BLaER1 (cell line): ENCODE results near the gene FUBP3.

Source experiments
- H3K27ac ChIP-seq: shearing (Covaris generic); formaldehyde crosslinking; 2 replicates; pipeline ENCODE4 v1.8.1; 2022
- H3K27me3 ChIP-seq: shearing (Covaris generic); formaldehyde crosslinking; 2 replicates; pipeline ENCODE4 v1.8.1; 2022
- H3K36me3 ChIP-seq: shearing (Covaris generic); formaldehyde crosslinking; 2 replicates; pipeline ENCODE4 v1.8.1; 2022
- H3K4me1 ChIP-seq: shearing (Covaris generic); formaldehyde crosslinking; 2 replicates; pipeline ENCODE4 v1.8.1; 2022
- H3K4me2 ChIP-seq: shearing (Covaris generic); formaldehyde crosslinking; 2 replicates; pipeline ENCODE4 v1.8.1; 2022
- H3K4me3 ChIP-seq: shearing (Covaris generic); formaldehyde crosslinking; 2 replicates; pipeline ENCODE4 v1.8.1; 2022
- H3K9ac ChIP-seq: shearing (Covaris generic); formaldehyde crosslinking; 2 replicates; pipeline ENCODE4 v1.8.1; 2022
- H3K9me3 ChIP-seq: shearing (Covaris generic); formaldehyde crosslinking; 2 replicates; pipeline ENCODE4 v1.8.1; 2022
- H4K20me1 ChIP-seq: shearing (Covaris generic); formaldehyde crosslinking; 2 replicates; pipeline ENCODE4 v1.8.1; 2022
- Cebpa-rat ChIP-seq: shearing (Covaris generic); IDR thresholded peaks from 2 replicates; pipeline ENCODE4 v1.8.1; 2022

The FUBP3 gene

GRCh38 chr9:130604295-130604694 is 24.9 kb downstream of the FUBP3 start:
- Histone ChIP-seq H3K27me3 (no peaks in the 10 kb centered on the region), H3K4me3 (no peak overlapping the region), H3K4me2 (no peak overlapping the region), H3K4me1 (peaks cover 29% of the 10 kb centered on the region), H3K36me3 (peaks cover 78% of the 10 kb centered on the region), H3K9ac (no peak overlapping the region), H3K9me3 (no peaks in the 10 kb centered on the region), H3K27ac (no peak overlapping the region), H4K20me1 (peaks cover 78% of the 10 kb centered on the region)
- TF ChIP-seq Cebpa-rat, result no peak

GRCh38 chr9:130606887-130607600 is 27.7 kb downstream of the FUBP3 start:
- Histone ChIP-seq H3K9ac (no peak overlapping the region), H3K27ac (no peak overlapping the region), H4K20me1 (peaks cover 88% of the 10 kb centered on the region), H3K4me1 (peaks cover 29% of the 10 kb centered on the region), H3K36me3 (peaks cover 81% of the 10 kb centered on the region), H3K27me3 (no peaks in the 10 kb centered on the region), H3K4me3 (no peak overlapping the region), H3K9me3 (no peaks in the 10 kb centered on the region), H3K4me2 (no peak overlapping the region)
- TF ChIP-seq Cebpa-rat, result no peak

- H3K9ac ChIP-seq, result no peak overlapping the region
- H3K4me2 ChIP-seq, result no peak overlapping the region
- no peaks in the 10 kb centered on the region for H3K27me3 ChIP-seq
- no peak overlapping the region for H3K4me3 ChIP-seq
- no peak overlapping the region for H3K27ac ChIP-seq
- H3K4me1 ChIP-seq, result peaks cover 29% of the 10 kb centered on the region
- H3K36me3 ChIP-seq, result peaks cover 81% of the 10 kb centered on the region
- no peaks in the 10 kb centered on the region for H3K9me3 ChIP-seq
- peaks cover 95% of the 10 kb centered on the region for H4K20me1 ChIP-seq
- TF ChIP-seq Cebpa-rat, result no peak
Observed at GRCh38 chr9:130607640-130608420, 28.5 kb downstream of the FUBP3 start.

GRCh38 chr9:130608554-130609134 is 29.3 kb downstream of the FUBP3 start:
- Histone ChIP-seq H3K4me2 (no peak overlapping the region), H3K27me3 (no peaks in the 10 kb centered on the region), H3K4me3 (no peak overlapping the region), H3K9me3 (no peaks in the 10 kb centered on the region), H3K27ac (no peak overlapping the region), H4K20me1 (peaks cover 97% of the 10 kb centered on the region), H3K36me3 (peaks cover 81% of the 10 kb centered on the region), H3K4me1 (peaks cover 29% of the 10 kb centered on the region), H3K9ac (no peak overlapping the region)
- TF ChIP-seq Cebpa-rat, result no peak

GRCh38 chr9:130609163-130609562 is 29.8 kb downstream of the FUBP3 start:
- Histone ChIP-seq H4K20me1 (peaks cover 95% of the 10 kb centered on the region), H3K27ac (no peak overlapping the region), H3K36me3 (peaks cover 81% of the 10 kb centered on the region), H3K4me1 (peaks cover 24% of the 10 kb centered on the region), H3K27me3 (no peaks in the 10 kb centered on the region), H3K9ac (no peak overlapping the region), H3K4me2 (no peak overlapping the region), H3K4me3 (no peak overlapping the region), H3K9me3 (no peaks in the 10 kb centered on the region)
- TF ChIP-seq Cebpa-rat, result no peak

- no peak overlapping the region for H3K9ac ChIP-seq
- H3K4me2 ChIP-seq, result no peak overlapping the region
- peaks cover 5% of the 10 kb centered on the region for H3K4me1 ChIP-seq
- H4K20me1 ChIP-seq, result peaks cover 86% of the 10 kb centered on the region
- no peaks in the 10 kb centered on the region for H3K27me3 ChIP-seq
- H3K9me3 ChIP-seq, result no peaks in the 10 kb centered on the region
- TF ChIP-seq Cebpa-rat, result no peak
- no peak overlapping the region for H3K27ac ChIP-seq
- H3K4me3 ChIP-seq, result no peak overlapping the region
- H3K36me3 ChIP-seq, result peaks cover 87% of the 10 kb centered on the region
Observed at GRCh38 chr9:130610862-130611707, 31.7 kb downstream of the FUBP3 start.

GRCh38 chr9:130616451-130616850 is 37.1 kb downstream of the FUBP3 start:
- Histone ChIP-seq H3K4me3 (no peak overlapping the region), H3K9me3 (no peaks in the 10 kb centered on the region), H3K9ac (no peak overlapping the region), H3K27ac (no peak overlapping the region), H4K20me1 (peaks cover 39% of the 10 kb centered on the region; the same call in 1 of the 2 replicates), H3K4me1 (no peaks in the 10 kb centered on the region), H3K4me2 (no peak overlapping the region), H3K36me3 (peaks cover 99% of the 10 kb centered on the region), H3K27me3 (no peaks in the 10 kb centered on the region)
- TF ChIP-seq Cebpa-rat, result no peak

GRCh38 chr9:130623466-130623865 is 44.1 kb downstream of the FUBP3 start:
- Histone ChIP-seq H3K9ac (no peak overlapping the region), H3K9me3 (no peaks in the 10 kb centered on the region), H4K20me1 (0 out of 2 replicates have a peak, but pooled peaks cover 13% of the 10 kb centered on the region), H3K4me2 (no peak overlapping the region), H3K4me3 (no peak overlapping the region), H3K4me1 (no peaks in the 10 kb centered on the region), H3K27ac (no peak overlapping the region), H3K27me3 (no peaks in the 10 kb centered on the region), H3K36me3 (peaks cover 99% of the 10 kb centered on the region)
- TF ChIP-seq Cebpa-rat, result no peak

GRCh38 chr9:130624154-130624553 is 44.8 kb downstream of the FUBP3 start:
- Histone ChIP-seq H3K4me3 (no peak overlapping the region), H4K20me1 (0 out of 2 replicates have a peak, but pooled peaks cover 12% of the 10 kb centered on the region), H3K9me3 (no peaks in the 10 kb centered on the region), H3K4me2 (no peak overlapping the region), H3K9ac (no peak overlapping the region), H3K27ac (no peak overlapping the region), H3K4me1 (no peaks in the 10 kb centered on the region), H3K36me3 (peaks cover 100% of the 10 kb centered on the region), H3K27me3 (no peaks in the 10 kb centered on the region)
- TF ChIP-seq Cebpa-rat, result no peak
